GM21367 (cell line): ENCODE data around the gene ZDHHC3.
"Not testable (repeated sequence)": the region's sequence is repeated elsewhere in the genome, so short reads cannot be mapped to it uniquely, and the experiment has no call there.

Experiments
- ATAC-seq: cut with Tn5 transposase; IDR thresholded peaks from one replicate; pipeline ENCODE4 v1.9.1; 2021; ENCODE audit not compliant: unreplicated experiment

ZDHHC3 gene

DNA sequence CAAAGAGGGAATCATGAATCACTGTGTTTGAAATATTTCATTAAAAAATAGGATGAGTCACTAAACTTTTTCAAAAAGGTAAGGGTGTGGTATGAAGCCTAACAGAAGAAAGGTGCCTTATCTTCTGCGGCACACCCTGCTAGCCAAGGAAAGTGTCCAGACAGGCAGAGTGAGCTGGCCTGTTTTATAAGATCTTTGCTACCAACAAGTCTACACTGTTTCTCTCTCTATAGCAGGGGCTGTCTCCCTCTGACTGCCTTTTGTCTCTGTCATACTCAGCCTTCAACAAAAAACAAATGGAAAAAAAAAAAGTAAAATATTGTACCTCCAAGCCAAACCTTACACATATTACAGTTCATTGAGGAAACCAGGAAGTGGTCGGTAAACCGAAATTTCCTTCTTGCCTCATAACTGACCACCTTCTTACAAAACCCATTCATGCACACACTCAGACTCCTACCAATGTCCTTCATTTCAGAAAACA lies 9.1 kb downstream of the ZDHHC3 start:
- ATAC-seq, result no peak

DNA sequence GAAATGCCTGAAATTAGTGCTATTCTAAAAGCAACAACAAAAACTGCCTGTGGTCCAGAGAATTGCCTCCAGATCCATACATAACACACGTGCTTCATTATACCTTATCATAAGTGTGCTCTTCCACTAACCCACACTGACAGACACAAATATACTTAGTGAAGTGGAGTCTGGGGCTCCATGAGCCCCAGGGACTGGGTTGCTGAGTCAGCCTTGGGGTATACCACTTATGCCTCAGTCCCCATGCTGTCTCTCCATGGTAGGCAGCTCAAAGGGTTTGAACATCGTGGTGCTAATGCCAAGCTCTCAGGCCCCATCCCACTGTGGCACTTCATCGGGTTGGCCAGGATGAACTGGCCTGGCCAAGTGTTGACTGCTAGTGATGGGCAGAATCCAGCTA lies 10.8 kb downstream of the ZDHHC3 start:
- ATAC-seq, result no peak

DNA sequence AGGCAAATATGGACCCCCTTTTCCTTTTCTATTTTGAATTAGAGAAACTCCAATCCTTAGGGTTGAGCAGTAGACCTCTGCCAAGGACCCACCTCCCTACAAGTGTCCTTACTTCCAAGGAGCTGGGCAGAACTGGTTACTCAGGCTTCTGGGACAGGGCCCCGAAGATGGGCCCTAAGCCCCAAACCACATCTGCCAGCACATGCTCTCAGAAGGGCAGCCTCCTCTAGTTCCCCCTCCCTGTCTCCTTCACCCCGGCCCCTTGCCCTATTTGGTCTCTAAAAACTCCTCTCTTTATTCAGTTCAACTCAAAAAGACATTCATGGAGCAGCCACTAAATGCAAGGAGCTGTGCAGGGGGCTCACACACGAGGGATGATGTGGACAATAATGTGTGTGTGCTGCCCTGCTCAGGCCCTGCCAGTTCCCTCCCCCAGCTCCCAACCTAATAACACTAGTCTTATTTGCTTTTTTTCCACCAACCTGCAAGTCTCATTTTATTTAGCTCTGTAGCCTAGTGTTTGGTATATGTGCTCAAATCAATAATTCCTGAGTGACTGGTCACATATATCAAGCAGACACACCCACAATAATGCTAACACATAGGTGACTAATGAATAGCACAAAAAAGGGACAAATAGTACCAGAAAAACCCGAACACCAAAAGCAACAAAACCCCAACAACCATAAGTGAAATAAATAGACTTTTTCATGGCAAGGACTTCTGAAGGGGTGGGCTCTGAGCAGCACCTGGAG lies 12.2 kb downstream of the ZDHHC3 start:
- ATAC-seq, result no peak

DNA sequence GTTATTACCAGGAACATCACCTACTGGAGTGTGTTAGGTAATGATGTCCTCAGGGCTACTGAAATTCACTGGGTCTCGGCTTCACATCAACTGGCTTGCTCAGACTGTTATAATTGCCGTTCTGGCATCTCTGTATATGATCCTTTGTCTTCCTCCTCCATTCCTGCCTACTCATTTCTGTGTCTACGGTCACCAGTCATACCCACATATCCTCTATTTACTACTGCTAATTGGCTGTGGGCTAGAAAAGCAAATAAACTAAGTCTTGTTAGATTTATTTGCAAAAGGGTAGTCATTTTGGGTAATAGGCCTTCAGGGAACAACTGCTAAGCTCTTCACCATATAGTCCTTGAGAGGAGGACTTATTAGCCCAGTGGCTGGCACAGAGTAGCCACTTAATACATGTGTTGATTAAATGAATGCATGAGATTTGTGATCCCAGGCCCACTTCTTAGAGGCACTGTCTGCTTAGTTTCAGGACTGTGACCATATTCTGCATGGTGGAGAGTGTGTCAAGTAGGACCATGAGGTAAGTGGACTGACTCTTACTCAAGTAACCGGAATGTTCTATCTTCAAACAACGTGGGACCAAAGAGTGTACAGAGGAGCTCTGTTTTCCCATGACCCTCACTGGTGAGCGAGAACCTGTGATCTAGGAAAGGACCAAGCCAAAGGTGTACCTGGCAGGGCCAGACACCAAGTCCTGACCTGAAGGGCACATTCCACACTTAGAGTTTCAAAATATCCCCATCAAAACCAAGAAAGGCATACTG lies 13.2 kb downstream of the ZDHHC3 start:
- no peak for ATAC-seq

DNA sequence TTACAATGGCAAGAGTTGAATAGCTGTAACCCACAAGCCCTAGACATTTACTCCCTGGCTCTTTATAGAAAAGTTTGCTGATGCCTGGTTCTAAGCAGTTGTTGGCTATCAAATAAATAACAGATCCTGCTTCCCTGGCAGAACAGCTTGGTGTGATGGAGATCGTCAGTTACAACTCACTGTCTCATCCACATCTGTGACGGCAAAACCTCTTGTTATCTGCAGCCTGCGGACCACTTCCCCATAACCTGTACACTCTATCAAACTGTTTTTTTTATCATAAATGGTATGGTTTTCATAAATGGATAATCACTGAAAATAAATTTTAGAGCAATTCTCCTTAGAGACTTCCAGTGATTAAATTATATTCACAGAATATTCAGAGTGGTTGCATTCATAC lies 14.1 kb downstream of the ZDHHC3 start:
- ATAC-seq, result no peak

DNA sequence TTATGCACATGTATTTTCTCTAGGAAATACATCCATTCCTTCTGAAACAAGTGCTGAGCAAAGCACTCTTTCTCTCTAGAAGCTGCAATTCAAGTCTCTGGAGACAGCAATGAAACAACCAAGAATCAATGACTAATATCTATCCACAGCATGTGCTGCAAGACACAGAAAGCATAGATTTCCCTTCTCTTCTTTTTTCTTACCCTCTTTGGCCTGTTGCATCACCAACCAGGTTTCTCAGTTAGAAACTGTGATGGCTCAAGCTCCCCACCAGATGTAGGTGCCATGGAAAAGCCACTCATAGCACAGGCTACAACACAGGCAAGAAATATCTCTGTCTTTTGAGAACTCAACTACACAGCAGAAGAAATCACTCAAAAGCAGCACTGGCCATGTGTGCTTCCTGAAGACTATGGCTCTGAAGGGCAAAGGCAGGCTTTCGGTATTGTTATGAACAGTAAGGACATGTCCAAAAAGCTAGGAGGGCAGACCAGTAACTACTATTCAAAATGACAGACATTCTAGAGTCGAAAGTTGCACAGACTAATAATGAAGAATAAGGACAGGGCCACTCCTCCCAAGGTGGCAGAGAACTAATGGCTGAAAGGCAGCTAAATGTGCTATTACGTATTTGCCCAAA lies 15.5 kb downstream of the ZDHHC3 start:
- ATAC-seq, result no peak

DNA sequence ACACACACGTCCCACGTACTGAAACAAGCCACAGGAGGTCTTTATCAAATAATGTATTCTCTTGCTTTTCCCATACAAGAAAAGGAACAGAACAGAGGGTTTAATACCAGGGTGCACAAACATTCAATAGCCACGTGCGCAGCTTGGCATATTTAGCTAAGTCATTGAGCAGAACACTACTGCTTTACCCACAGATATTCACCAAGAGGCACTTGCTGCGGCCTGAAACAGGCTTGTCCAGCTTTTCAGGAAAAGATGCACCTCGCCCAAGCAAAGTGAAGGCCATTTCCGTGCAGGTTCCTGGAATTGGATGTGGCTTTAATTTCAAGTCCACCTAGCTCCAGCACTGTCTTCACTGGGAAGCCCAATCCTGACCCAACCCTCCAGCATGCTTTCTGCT lies 17.6 kb downstream of the ZDHHC3 start:
- no peak for ATAC-seq

DNA sequence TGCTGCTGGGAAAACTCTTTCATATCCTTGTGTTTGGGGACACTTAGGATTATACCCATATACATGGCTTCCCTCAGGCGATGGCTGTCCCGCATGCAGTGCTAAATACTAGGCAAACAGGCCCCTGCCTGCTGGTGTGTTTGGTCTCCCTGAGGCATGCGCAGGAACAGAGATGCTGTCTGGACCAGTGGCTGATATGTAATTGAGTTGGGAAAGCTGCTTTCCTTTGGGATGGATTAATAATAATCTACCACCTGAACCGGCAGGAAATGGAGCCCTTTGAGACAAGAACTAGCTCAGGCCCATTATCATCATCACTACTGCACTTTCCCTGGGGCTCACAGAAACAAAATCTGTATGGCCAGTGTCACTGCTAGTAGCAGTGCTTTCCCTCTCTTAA lies 18.0 kb downstream of the ZDHHC3 start:
- ATAC-seq, result no peak

DNA sequence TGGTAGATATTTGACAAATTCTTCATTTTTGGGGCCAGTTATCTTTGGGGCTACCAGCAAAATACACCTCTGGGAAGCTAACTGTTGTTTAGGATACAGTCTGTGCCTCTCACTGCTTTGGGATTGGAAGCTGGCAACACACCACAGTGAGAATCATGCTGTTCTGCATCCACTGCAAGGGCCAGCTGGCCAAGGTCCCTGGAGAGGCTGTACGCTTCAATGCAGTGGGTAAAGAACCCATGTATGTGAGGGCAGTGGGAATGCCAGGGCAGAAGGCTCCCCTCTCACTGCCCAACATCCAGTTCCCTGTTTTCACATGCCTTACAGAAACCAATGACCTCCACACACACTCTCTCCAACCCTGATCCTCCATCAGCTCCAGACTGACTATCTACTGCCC lies 20.1 kb downstream of the ZDHHC3 start:
- ATAC-seq, result no peak

DNA sequence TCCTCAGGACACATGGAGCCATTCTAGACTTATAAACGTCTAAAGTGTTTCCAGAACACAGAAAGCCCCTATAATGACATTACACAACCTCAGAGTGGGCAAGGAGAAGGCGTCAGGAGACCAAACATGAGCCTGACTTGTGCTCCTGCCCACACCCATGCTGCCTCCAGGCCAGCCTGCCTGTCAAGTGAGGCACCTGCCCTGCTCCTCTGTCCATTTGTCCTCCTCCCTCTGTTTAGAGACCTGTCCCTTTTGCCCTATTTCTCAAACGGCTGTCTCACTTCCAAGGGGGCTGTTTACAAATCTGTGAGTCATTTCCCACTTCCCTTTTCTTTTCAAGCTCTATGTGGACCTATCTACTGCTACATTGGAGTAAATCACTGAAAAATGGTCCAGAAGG lies 21.0 kb downstream of the ZDHHC3 start:
- ATAC-seq, result peak; percentile 52

DNA sequence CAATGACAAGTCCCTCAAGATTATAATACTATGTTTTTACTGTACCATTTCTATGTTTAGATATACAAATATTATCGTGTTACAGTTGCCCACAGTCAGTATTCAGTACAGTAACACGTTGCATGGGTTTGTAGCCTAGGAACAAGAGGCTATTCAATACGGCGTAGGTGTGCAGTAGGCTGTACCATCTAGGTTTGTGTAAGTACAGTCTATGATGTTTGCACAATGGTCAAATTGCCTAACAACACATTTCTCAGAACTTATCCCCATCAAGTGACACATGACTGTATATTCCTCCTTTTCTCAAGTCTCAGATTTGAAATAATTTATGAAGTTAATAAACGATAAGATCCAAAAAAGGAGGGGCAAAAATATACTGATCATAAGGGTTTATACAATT lies 21.7 kb downstream of the ZDHHC3 start:
- no peak for ATAC-seq

DNA sequence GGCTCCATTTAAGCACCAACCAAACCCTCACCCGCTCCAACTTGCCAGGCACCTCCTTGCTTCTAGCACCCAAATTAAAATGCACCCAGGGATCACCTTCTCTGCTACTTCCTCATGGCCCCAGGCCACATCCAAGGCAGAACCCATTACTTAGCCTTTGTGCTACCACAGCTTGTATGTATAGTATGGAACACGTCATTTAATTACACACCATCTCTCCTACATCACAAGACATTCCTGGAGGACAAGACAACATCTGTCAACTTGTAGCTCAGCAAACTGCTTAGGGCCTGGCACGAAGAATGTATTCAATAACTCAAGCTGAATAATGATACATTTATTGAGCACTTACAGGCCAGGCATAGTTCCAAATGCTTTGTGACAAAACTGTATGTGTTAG lies 23.3 kb downstream of the ZDHHC3 start:
- ATAC-seq, result no peak

DNA sequence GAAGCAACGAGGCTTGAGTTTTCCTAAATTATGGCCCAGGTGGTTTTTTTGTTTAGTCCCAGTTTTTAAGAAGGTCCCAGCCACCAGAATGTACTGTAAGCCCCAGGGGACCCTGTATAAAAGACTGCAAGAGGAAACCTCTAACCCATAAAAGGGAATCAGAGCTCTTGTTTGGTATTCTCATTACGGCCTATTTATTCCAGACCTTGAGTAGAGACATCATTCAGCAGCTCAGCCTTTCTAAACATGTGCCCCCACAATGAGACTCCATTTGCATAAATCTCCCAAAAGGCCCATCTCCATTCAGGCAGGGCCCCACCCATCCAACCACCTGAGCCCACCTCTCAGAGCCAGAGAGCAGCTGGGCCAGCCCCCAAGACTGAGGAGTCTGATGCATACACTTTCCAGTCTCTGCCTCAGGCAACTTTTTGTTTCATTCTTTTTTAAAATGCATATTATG lies 25.7 kb downstream of the ZDHHC3 start:
- no peak for ATAC-seq

DNA sequence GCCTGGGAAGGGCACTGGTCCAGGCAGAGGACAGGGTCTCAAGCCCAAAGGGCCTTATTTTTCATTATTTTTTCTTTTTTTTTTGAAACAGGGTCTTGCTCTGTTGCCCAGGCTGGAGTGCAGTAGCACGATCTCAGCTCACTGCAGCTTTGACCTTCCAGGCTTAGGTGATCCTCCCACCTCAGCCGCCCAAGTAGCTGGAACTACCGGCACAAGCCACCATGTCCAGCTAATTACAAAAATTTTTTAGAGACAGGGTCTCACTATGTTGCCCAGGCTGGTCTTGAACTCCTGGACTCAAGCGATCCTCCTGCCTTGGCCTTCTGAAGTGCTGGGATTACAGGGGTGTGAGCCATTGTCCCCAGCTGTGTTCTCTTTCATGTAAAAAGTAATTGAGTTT lies 26.2 kb downstream of the ZDHHC3 start:
- not testable (repeated sequence) for ATAC-seq

DNA sequence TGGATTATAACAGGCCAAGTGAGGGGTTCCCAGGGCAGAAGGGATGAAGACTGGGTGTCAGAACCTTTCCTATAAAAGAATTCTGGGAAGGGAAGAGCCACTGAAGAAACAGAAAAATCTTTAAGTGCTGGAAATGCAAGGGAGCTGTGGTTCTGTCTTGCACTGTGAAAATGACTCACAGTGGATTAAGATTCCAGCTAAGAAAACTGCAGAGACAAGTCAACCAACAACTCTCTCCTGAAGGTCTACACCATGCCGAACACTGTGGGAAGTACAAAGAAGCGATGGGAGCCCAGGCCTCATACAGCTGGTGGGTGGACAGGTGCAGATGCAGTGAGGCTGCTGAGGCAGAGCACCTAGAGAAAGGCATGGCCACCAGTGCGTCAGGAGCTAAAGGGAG lies 27.7 kb downstream of the ZDHHC3 start:
- ATAC-seq, result no peak

DNA sequence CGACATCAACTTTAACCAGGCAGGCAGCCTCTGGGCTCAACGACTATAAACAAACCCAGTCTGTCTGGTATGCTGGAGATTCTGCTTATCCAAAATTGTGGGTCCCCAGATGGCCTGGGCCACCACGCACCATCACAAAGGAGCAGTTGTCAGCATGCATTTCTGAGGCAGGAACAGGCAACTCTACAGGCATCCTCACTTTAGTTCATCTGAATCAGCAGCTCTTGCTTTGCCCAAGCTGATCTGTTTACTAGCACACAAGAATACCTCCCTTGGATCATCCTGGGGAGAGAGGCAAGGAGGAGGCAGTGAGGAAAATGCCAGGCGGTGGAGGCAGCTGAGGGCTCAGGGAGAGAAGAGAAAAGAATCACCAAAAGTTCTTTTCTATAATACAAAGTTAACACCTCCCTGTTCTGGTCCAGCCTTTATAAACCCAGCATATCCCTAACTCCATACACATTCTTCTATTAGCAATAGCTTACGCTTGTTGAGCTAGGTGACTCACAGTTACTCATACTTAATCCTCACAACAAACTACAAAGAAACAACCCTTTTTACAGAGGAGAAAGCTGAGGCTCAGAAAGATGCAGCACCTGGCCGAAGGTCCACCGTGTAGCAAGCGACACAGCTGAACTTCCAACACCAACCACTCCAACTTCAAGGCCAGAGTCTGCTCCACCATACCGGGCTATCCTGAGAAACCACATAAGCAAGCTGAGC lies 33.6 kb downstream of the ZDHHC3 start:
- ATAC-seq, result no peak

DNA sequence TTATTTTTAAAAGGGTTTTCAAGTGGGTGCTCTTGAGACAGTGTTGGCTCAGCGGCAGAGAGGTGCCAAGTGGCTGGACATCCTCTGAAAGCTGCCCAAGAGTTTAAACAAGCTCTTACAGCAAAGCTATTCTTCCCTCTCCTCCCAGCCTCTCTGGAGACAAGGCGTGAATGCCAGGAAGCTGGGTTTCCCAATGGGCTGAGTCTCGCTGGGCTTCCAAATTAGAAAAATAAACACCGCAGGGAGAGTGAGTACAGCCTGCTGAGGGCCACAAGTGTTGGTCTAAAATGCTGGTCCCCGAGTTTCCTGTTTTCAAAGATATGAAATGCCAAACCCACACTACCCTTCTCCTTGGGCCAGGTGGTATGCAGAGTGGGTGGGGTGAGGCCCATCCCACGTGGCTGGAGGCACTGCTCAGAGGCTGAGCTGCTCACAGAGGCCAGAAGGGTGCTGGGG lies 36.4 kb downstream of the ZDHHC3 start:
- no peak for ATAC-seq

DNA sequence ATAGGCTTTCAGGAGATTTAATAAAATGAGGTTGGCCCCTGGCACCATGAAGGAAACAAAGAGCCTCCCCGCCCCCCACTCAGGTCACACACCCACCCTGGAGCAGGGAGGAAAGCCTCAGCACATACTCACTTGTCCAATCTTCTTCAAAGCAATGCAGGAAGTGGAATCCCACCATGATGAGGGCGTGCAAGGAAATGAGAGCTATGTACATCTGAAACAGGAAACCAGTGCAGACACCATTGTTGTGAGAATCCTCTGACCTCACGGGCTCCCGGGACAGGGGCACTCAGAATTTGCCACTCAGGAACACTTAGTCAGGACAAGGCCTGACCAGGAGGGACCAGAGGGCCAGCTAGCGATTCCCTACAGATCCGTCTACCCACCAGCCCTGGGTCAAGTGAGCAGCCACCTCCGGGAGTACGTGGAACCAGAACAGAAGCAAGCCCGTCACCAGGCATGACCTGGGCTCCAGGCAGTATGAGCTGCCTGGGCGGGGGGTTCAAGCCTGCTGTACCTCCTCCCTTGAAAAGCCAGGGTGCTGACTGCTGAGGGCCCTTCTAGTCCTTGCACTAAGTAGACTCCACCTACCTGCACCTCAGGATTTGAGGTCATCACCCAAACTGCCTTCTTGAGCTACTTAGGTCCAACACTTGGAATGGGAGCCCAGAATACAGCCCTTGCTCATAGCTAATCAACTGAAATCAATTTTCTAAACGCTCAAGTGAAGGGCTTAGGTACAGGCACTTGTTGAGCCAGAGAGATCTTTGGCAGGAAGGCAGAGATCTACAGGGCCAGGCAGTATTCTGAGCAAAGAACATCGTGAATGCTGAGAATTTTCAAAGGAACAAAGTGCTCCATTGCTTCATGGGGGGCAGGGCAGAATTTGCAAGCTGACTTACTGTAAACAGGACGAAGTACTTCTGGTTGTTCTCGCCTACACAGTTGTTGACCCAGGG lies 42.7 kb downstream of the ZDHHC3 start:
- ATAC-seq, result no peak

DNA sequence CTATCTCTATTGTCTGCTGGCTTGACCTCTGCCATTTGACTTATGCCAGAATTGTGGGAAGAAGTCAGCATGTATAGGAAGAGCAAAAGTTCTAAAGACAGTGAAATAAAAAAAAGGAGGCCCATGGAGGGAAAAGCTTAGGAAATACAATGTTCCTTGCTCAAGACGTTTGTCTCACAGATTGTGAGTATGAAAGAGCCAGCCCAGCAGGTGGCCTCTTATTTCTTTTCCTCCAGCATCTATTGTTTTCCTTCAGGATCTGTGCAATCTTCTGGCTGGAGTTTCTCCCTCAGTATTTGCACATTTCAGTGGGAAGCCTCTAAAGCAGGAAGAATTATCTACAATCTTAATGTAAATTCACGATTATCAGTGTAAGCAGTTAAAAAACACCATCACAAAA lies 43.7 kb downstream of the ZDHHC3 start:
- ATAC-seq, result no peak

DNA sequence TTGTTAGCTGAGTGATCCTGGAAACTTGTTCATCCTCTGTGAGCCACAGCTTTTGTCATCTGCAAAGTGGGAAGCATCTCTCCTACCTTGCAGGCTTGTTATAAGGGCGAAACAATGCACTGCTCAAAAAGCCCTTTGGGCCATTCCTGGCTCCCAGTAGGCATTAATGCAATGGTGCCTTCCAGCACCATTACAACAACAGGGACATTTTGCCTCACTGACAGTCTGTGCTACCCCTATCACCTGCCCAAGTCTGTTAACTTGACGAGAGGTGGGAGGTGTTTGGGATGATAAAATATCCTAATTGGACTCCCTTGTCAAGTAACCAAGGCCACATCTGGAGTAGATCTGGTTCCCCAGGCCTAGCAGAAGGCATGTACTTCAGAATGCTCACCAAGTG lies 44.2 kb downstream of the ZDHHC3 start:
- no peak for ATAC-seq
